Endothelial cell of umbilical vein (primary cell): ENCODE results near the gene STIM1.

Experiments used
- CTCF ChIP-seq, 2 donors: IDR thresholded peaks; 1 replicate in 1 of 2; 2 replicates in 1 of 2; pipeline ENCODE4 v1.5.1; 2011; ENCODE audit warnings: low read length in 2 of 2, mild to moderate bottlenecking in 2 of 2, moderate library complexity in 2 of 2, control low read depth in 1 of 2, inconsistent platforms in 1 of 2, low read depth in 1 of 2; ENCODE audit not compliant: insufficient read depth in 1 of 2; ENCODE audit errors: extremely low read depth in 1 of 2
- EZH2 ChIP-seq: IDR thresholded peaks from 2 replicates; pipeline ENCODE4 v1.6.1; 2012; ENCODE audit warnings: borderline replicate concordance, low read depth, mild to moderate bottlenecking, moderate library complexity, low read length, inconsistent platforms; ENCODE audit not compliant: severe bottlenecking
- GATA2 ChIP-seq: IDR thresholded peaks from 2 replicates; pipeline ENCODE4 v1.7.0; 2011; ENCODE audit warnings: low read depth, mild to moderate bottlenecking, moderate library complexity, mixed read lengths, low read length; ENCODE audit not compliant: insufficient read length, insufficient read depth
- MAX ChIP-seq: IDR thresholded peaks from 2 replicates; pipeline ENCODE4 v1.6.1; 2011; ENCODE audit not compliant: insufficient read depth, insufficient read length
- POLR2A ChIP-seq: IDR thresholded peaks from 2 replicates; pipeline ENCODE4 v1.6.1; 2012; ENCODE audit warnings: low read depth, mild to moderate bottlenecking, control low read depth, low read length
- POLR2AphosphoS5 ChIP-seq: IDR thresholded peaks from 2 replicates; pipeline ENCODE4 v1.6.1; 2012; ENCODE audit warnings: low read depth, mild to moderate bottlenecking, control low read depth, low read length, moderate library complexity; ENCODE audit not compliant: insufficient read depth

- TF ChIP-seq EZH2 (no peak), CTCF (IDR thresholded peaks at IDR 0.05; ENCODE audit: extremely low read depth in 1 of 2, insufficient read depth in 1 of 2, low read depth in 1 of 2, low read length in 2 of 2) (no peak), GATA2 (no peak), POLR2A (no peak), MAX (no peak), POLR2AphosphoS5 (no peak)
Observed at GRCh38 chr11:4041731-4042391, 186.4 kb downstream of the STIM1 start.
